GM18502 (cell line): ENCODE results near the gene JPH3.
"Not testable (repeated sequence)": the region's sequence is repeated elsewhere in the genome, so short reads cannot be mapped to it uniquely, and the experiment has no call there.

Experiments
- ATAC-seq: cut with Tn5 transposase; IDR thresholded peaks from one replicate; pipeline ENCODE4 v1.9.1; 2021; ENCODE audit warnings: mild to moderate bottlenecking; ENCODE audit not compliant: unreplicated experiment, poor library complexity

JPH3 gene

DNA sequence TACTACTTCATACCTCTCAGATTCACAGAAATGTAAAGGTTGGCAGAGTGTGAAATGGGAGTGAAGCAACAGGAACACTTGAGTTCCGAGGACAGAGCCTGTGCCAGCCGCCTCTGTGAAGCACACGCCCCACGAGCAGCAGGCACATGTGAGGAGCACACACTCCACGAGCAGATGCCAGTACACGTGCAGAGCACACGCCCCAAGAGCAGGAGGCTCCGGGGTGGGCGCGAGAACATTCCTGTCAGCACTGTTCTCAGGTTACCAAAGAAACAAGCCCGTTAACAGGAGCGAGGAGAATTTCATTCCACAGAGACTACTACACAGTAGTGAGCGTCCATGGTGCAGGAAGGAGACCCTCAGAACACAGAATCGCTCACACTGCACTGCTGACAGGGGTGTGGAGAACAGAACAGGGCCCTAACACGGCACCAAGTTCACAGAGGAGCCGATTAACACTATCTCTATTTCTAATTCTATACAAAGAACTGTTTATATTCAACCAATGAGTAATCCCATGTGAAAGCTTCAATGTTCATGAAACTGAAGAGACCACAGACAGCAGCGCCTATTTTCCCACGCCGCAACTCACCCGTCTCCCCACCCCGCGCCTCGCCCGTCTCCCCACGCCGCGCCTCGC, 123.4 kb downstream of the JPH3 start:
- ATAC-seq: no peak

DNA sequence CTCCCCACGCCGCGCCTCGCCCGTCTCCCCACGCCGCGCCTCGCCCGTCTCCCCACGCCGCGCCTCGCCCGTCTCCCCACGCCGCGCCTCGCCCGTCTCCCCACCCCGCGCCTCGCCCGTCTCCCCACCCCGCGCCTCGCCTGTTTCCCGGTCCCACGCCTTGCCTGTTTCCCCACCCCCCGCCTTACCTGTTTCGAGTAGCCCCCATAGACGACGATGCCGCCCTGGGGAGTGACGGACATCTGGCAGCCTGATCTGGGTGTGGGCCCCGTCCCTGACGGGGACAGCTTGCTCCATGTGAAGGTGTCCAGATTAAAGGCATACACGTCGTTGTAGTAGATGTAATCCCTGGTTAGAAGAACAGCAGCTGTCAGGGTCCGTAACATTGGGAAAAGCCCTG, 124.3 kb downstream of the JPH3 start:
- ATAC-seq: not testable (repeated sequence)

DNA sequence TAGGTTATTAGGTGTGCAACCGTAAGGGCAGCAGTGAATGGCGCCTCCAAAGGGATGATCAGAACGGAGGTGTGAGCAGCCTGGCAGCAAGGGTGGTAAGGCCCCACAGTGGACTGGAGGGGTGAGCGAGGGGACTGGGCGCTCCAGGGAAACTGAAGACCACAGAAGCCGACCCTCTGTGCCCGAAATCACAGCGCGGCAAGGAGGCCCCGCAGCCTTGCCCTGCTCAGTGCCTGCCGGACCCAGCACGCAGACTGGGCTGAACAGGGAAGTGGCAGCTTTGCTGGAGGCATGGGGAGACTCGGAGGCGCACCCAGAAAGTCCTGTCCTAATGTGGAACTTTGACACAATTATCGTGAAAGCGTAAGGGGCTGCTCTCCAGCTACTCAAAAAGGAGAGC, 125.0 kb downstream of the JPH3 start:
- no peak for ATAC-seq

DNA sequence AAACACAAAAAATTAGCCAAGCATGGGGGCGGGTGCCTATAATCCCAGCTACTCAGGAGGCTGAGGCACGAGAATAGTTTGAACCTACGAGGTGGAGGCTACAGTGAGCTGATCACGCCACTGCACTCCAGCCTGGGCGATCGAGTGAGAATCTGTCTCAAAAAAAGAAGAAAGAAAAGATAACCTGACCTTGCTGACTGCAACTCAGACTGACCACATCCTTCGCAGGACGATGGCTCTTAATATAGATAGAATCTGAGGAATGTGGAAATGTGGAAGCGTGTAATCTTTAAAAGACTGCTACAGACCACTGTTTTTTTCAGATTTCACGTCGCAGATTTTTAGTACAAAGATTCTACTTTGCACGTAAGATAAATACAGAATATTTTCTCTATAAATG, 125.7 kb downstream of the JPH3 start:
- no peak for ATAC-seq

DNA sequence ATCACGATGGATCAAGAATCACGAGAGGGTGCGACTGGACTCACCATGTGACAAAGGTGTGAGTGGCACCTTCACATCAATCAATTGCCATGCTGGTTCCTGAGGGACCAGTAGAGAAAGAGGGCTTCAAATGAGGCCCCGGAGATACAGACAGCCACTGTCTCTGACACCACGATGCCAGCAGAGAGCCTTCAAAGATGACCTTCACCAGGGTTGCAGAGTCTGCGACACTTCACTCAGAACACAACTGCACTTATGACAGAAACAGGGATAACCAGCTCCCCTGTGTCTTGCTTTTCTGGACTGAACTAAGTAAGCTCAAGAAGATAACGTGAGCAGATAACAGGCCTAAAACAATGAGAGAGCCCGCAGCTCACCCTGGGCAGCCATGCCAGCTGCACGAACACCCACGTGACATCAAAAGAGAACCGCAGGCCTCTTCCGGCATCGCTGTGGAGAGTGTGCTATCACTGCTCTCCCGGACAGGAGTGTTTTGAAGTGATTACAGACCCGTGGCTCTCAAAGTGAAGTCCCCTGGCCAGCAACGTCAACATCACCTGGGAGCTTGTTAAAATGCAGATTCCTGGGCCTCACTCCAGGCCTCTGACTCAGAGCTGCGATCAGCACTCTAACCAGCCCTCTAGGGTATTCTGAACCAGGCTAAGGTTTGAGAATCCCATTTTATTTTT, 127.1 kb downstream of the JPH3 start:
- ATAC-seq: no peak

DNA sequence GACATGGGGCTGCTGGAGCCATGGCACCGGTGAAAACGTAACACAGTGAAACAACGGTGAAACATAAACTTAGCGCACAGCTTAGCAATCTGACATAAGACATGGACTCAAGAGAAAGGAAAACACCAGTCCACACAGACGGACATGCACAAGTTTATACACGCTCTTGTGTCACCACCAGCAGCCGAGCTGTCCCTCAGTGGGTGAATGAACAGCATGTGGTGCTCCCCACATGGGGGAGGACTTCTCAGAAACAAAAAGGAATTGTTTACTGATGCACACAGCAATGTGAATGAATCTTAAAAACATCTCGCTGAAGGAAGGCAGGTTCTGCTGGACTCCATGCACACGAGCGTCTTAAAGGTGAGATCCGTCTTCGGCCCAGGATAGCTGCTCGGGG, 129.3 kb downstream of the JPH3 start:
- no peak for ATAC-seq

DNA sequence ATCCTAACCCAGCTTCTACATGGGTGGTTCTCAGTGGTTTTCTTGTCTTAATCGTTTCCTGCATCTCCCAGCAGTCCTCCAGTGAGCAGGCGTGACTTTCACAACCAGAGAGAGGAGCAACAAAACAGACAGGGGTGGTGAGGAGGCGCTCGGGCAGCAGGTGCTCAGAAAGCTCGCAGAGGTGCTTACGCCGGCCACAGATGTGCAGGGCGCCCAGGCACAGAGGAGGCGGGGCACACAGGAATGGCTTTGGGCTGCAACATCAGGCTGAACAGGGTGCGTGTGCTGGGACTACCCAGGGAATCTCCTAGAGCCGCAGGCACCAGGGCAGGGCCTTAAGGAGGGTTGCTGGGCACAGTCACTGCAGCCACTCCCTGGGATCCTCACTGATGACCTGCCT, 130.9 kb downstream of the JPH3 start:
- no peak for ATAC-seq

DNA sequence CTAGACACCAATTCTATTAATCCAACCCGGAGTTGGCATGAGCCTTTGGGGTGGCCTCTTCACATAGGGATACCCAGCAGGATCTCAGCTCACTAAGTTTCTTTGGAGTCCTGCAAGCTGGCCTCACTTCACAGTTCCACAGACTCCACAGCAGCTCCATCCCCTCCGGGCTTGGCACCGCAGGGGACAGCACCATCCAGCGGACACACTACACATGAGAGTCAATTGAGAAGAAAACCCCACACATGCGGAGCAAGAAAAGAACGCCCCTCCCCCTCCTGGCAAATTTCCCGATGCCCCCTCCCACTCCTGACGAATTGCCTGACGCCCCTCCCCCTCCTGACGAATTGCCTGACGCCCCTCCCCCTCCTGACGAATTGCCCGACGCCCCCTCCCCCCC, 132.3 kb downstream of the JPH3 start:
- ATAC-seq: no peak

DNA sequence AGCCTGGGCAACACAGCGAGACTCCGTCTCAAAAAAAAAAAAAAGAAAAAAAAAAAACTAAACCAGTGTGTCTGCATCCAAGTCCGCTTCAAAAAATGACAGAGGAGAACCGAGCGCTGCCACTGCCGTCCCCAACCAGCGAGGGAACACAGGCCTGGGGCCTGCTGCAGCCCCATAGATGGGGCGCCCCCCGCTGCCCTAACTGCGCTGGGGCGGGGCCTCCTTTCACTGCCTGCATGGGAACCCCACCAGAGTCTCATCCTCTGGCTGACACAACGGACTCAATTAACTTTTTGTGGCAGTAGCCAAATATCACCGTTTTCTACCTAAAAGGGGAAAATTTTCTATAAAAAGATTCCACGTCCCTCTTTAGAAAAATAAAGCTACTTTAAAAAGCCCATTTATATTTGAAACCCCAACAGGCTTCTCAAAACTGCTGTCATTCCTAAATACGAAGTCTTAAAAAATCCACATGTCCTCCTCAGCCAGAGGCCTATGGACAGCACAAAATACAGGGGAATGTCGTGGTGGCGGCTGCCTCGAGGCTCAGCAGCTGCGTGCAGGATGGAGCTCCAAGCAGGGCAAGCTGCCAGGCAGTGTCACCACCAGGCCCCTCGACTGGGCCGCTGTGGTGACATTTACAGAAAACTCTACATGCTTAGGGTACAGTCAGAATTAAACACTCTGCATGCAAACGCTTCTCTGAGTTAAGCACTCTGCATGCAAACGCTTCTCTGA, 133.1 kb downstream of the JPH3 start:
- no peak for ATAC-seq

DNA sequence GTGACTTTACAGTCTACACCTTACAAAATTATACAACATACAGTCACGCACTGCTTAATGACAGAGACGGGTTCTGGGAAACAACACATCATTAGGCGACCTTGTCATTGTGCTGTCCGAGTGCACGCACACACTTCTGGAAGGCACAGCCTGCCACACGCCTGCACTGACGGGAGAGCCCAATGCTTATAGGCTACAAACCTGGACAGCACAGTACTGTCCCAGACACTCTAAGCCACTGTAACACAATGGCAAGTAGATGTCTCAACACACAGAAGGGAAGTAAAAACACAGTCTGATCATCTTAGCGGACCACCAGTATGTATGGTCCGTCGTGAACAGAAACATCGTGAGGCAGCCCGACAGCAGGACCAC, 133.7 kb downstream of the JPH3 start:
- ATAC-seq: no peak

DNA sequence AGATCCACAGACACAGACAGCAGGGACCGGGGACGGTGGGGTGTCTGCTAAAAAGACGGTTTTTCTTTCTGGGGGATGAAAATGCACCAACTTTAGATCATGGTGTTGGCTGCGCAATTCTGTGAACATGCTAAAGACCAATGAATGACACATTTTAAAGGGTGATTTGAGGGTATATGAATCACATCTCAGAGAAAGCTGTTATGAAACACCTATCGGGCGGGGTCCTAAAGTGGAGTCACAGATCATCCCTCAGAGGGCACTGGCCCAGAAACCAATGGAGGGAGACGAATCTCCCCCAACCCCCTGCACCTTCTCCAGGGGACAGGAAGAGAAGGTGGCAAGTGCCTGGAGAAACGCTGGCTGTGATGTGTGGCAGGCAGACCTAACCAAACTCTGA, 137.5 kb downstream of the JPH3 start:
- no peak for ATAC-seq

DNA sequence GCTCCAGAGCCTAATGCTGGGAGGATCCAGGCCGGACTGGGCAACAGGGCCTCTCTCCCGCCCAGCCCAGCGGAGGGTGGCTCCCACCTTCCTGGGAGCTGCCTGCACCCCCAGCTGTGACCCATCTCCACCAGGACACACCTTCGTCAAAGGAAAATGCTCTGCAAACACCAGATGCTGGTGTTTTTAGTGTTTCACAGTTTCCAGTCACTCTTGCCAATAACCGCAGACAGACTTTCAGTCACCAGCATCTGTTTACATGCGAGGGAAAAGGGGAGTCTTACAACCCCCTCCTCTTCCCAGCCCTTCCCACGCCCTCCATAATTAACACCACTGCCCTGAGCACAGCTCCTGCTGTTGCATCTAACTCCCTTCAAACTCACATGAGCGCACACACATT, 138.1 kb downstream of the JPH3 start:
- ATAC-seq: no peak

DNA sequence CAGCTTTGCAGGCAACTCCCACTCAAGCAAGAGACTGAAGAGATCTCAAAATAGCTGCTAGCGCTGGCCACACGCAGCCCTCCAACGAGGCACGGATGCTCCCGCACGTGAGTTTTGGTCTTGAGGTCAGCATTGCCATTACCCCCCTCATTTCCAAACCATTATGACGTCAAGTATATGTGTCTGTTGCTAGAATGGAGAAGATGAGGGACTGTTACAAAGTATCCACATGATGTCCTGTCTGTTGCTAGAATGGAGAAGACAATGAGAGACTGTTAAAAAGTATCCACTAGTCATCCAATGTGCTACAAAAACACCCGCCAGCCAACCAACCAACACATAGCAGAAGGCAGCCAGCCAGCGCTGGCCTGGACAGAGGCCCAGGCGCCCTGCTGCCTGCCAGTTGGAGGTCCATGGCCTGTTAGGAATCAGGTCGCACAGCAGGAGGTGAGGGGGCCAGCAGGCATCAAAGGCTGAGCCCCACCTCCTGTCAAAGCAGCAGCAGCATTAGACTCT, 138.7 kb downstream of the JPH3 start:
- ATAC-seq: no peak

DNA sequence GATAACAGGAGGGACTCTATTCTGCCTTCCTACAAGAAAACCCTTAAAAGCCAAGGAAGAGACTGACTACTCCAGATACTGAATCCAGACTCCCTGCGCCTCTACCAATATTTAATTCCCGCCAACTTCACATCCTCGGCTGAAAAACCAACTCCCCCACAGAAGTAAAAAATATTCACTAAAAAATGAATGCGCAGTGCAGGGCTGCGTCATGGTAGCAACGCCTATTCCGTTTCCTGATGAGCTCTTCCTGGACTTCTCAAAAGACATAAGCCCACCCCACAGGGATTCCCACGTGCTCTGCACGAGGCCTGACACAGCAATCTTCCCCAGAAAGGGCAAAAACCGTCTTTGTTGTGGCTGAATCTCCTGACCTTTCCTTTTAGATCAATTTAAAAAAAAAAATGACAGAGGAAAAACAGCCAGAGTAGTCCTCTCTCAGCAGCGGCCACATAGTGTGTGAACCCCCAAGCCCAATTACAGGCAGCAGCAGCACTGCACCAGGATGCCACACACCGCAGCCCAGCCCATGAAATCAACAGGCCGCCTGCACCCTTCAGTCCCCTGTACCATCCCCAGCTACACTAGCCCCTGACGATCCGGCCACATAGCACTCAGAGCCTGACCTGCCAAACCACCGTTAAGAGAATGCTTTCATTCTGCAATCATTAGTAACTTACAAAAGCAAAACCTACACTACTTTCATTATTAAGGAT, 139.6 kb downstream of the JPH3 start:
- no peak for ATAC-seq

DNA sequence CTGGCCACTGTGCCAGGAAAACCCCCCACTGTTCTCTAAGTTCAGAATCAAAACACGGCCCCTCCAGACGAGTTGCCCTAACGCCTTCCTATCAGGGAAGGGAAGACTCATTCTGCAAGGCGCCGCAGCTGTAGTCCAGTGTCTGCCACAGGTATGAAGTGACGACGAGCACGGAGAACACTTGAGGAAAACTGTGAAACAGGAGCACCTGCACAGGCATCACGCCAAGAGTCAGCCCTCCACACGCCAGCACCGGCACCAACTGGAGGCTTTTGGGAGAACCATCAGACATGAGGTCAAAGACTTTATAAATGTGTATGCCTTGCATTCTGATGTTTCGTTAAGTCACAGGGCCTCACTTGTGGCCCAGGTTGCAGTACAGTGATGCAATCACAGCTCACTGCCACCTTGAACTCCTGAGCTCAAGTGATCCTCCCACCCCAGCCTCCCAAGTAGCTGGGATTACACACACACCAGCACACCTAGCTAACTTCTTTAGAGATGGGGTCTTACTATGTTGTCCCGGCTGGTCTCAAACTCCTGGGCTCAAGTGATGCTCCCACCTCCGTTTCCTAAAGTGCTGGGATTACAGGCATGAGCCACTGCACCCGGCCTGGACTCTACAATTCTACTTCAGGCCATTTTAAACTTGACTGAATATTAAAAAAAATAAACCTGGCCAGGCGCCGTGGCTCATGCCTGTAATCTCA, 140.6 kb downstream of the JPH3 start:
- no peak for ATAC-seq

DNA sequence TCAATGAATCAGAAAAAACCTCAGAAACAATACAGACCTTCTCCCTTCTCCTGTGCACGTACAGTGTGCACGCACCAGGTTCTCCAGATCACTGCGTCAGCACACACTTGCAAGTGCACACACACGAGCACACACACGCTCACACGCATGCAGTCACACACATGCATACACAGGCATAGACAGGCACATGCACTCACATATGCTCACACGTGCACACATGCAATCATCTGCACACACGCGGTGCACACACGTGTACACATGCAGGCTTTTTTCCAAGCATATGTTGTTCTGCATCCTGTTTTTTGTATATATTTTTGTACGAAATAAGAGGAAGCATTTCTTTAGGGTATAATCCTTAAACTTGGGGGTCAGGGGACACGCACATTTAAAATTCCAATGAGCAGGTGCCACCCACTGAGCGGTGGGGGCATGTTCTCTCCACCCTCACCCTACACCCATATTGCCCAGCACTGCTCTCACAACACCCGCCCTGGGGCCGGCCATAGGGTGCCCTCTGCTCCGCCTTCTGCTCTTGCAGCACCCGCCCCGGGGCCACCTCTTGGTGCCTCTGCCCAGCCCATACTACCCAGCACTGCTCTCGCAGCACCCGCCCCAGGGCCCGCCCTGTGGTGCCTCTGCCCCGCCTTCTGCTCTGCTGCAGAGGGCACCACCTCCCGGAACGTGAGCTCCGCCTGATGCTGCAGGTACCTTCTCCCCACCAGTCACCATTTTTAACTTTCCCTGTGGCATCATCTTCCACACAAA, 142.6 kb downstream of the JPH3 start:
- ATAC-seq: no peak

DNA sequence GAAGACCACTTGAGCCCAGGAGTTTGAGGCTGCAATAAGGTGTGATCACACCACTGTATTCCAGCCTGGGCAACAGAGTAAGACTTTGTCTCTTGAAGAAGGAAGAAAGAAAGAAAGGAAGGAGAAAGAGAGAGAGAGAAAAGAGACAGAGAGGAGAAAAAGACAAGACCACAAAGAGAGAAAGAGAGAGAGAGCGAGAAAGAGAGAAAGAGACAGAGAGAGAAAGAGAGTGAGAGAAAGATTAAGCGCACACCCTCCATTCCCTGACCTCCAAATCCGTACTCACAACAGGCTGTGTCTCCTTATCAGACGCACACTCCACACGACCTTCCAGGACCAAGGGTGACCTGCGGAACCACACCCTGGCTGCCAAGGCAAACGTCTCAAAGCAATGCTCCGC, 143.9 kb downstream of the JPH3 start:
- ATAC-seq: no peak
